Panc1 (cell line): ENCODE results near the gene TRPC6. TPM values are rescaled to one million over a fixed set of nuclear protein-coding genes. Genes with fewer than 3 reads are reported as not detected.

ENCODE experiments used
- ATAC-seq: fragments of 200-7000 bp; cut with Tn5 transposase; 2 replicates; pipeline ENCODE4 v1.9.1; 2020; ENCODE audit warnings: mild to moderate bottlenecking, moderate library complexity
- BruUV-seq: library from RNA; stranded (reverse); fragments of 400-500 nt; replicated peaks from 2 replicates; lab custom pipeline; 2021; lab: Mats Ljungman, UMichigan
- CTCF ChIA-PET: fragments of 300-600 bp; sonication (Branson Sonifier 250); formaldehyde crosslinking; loops from one replicate; lab custom pipeline; 2022; ENCODE audit warnings: antibody characterized with exemption; lab: Charles Lee
- POLR2A ChIA-PET: fragments of 300-600 bp; sonication (Branson Sonifier 250); formaldehyde crosslinking; loops from one replicate; lab custom pipeline; 2022; ENCODE audit warnings: antibody characterized with exemption; lab: Charles Lee
- DNase-seq: peaks from one replicate; pipeline ENCODE4 v3.0.0-alpha.2; 2010; ENCODE audit warnings: low read depth, low spot score
- H3K27ac ChIP-seq: 2 replicates; pipeline ENCODE4 v1.5.1; 2011; ENCODE audit warnings: mild to moderate bottlenecking, low read length, inconsistent platforms
- H3K27me3 ChIP-seq: fragments of 200-500 bp; sonication (Bioruptor generic); 2 replicates; pipeline ENCODE4 v1.6.0; 2014; ENCODE audit warnings: low read length, inconsistent platforms; ENCODE audit not compliant: control insufficient read depth, insufficient read depth
- H3K36me3 ChIP-seq: fragments of 200-500 bp; sonication (Bioruptor generic); 2 replicates; pipeline ENCODE4 v1.5.1; 2014; ENCODE audit warnings: inconsistent platforms, mild to moderate bottlenecking, low read length, moderate library complexity; ENCODE audit not compliant: control insufficient read depth, insufficient read depth
- H3K4me1 ChIP-seq: 2 replicates; pipeline ENCODE4 v1.5.1; 2011; ENCODE audit warnings: inconsistent platforms, mild to moderate bottlenecking, low read length, moderate library complexity; ENCODE audit not compliant: control insufficient read depth, insufficient read depth
- H3K4me3 ChIP-seq, 2 experiments: 2 replicates each; pipeline ENCODE4 v1.5.1; 2011 to 2012; ENCODE audit warnings: low read depth in 2 of 2, low read length in 2 of 2, mild to moderate bottlenecking in 2 of 2, inconsistent platforms in 1 of 2, moderate library complexity in 1 of 2
- H3K9me3 ChIP-seq: fragments of 200-500 bp; sonication (Bioruptor generic); 2 replicates; pipeline ENCODE4 v1.5.1; 2014; ENCODE audit warnings: low read depth, mild to moderate bottlenecking, inconsistent platforms, low read length, moderate library complexity; ENCODE audit not compliant: control insufficient read depth, insufficient read depth
- CTCF ChIP-seq: fragments of 450-650 bp; IDR thresholded peaks from 2 replicates; pipeline ENCODE4 v1.5.1; 2017; ENCODE audit warnings: mild to moderate bottlenecking
- POLR2AphosphoS5 ChIP-seq: IDR thresholded peaks from 2 replicates; pipeline ENCODE4 v1.6.1; 2012; ENCODE audit warnings: mild to moderate bottlenecking, low read depth, low read length, moderate library complexity
- SIN3A ChIP-seq: IDR thresholded peaks from 2 replicates; pipeline ENCODE4 v1.6.1; 2012; ENCODE audit warnings: low read depth, mild to moderate bottlenecking, low read length, moderate library complexity, borderline replicate concordance; ENCODE audit not compliant: insufficient read depth
- TCF7L2 ChIP-seq: IDR thresholded peaks from 2 replicates; pipeline ENCODE4 v1.6.1; 2011; ENCODE audit warnings: mild to moderate bottlenecking, low read depth, low read length, inconsistent platforms
- in situ Hi-C: cut with HindIII; loops from 2 replicates; pipeline ENCODE4 v1.10.0; 2016; ENCODE audit warnings: low sequenced_read_pairs, low pct_unique_long_range_greater_than_20kb
- intact Hi-C: fragments of 100-400 bp; cut with micrococcal nuclease; formaldehyde crosslinking; loops from one replicate; pipeline ENCODE4 v1.10.0; 2022; ENCODE audit not compliant: unreplicated experiment
- total RNA-seq: library from RNA; stranded (reverse); gene quantifications from one replicate; pipeline ENCODE4 v1.2.1, GENCODE V29; 2021; ENCODE audit not compliant: unreplicated experiment
- TF ChIP-seq, protein P1 (sequence below), 2 experiments: IDR thresholded peaks; 2 replicates each; pipeline ENCODE4 v1.6.1; 2011 to 2012; ENCODE audit warnings: low read depth in 2 of 2, control low read depth in 1 of 2, low read length in 1 of 2, mild to moderate bottlenecking in 1 of 2, moderate library complexity in 1 of 2; ENCODE audit not compliant: insufficient read depth in 1 of 2

The TRPC6 gene
- total RNA-seq, 1 experiment from 2014 or later, result not detected

GRCh38 chr11:101442171-101442570 is 141.6 kb downstream of the TRPC6 start:
- intact Hi-C loops, result no loop called here

DNA sequence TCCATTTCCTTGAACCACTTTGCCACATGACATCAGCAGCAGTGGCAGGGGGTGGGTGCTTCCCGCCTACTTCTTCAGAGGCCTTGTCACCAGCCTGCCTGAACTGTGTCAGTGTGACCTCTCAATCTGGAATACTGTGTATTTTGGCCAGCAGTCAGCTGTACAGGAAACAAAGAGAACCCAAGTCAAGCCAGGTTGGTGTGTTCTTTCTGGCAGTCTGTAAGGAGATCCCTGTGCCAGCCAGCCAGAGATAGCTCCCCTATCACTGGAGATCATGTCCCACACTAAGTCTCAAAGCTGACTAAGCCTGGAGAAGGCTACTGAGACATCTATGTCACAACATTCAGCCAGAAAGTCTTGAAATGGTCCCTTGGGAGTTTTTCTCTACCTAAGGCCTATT is 142.1 kb downstream of the TRPC6 start:
- no peaks in the 10 kb centered on the region for H3K9me3 ChIP-seq
- TF ChIP-seq SIN3A, result no peak
- no peak for TF ChIP-seq TCF7L2
- no peak for TF ChIP-seq POLR2AphosphoS5
- no peak for TF ChIP-seq CTCF
- TF ChIP-seq, protein P1, sequence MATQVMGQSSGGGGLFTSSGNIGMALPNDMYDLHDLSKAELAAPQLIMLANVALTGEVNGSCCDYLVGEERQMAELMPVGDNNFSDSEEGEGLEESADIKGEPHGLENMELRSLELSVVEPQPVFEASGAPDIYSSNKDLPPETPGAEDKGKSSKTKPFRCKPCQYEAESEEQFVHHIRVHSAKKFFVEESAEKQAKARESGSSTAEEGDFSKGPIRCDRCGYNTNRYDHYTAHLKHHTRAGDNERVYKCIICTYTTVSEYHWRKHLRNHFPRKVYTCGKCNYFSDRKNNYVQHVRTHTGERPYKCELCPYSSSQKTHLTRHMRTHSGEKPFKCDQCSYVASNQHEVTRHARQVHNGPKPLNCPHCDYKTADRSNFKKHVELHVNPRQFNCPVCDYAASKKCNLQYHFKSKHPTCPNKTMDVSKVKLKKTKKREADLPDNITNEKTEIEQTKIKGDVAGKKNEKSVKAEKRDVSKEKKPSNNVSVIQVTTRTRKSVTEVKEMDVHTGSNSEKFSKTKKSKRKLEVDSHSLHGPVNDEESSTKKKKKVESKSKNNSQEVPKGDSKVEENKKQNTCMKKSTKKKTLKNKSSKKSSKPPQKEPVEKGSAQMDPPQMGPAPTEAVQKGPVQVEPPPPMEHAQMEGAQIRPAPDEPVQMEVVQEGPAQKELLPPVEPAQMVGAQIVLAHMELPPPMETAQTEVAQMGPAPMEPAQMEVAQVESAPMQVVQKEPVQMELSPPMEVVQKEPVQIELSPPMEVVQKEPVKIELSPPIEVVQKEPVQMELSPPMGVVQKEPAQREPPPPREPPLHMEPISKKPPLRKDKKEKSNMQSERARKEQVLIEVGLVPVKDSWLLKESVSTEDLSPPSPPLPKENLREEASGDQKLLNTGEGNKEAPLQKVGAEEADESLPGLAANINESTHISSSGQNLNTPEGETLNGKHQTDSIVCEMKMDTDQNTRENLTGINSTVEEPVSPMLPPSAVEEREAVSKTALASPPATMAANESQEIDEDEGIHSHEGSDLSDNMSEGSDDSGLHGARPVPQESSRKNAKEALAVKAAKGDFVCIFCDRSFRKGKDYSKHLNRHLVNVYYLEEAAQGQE (IDR thresholded peaks at IDR 0.05; ENCODE audit: insufficient read depth in 1 of 2, low read depth in 2 of 2, low read length in 1 of 2), result no peak
- intact Hi-C loops, result no loop called here
- CTCF ChIA-PET, result no interaction called here
- H3K27me3 ChIP-seq, result no peaks in the 10 kb centered on the region
- no peaks in the 10 kb centered on the region for H3K4me1 ChIP-seq
- no peak overlapping the region for H3K27ac ChIP-seq
- DNase-seq, result no peak
- no peaks in the 10 kb centered on the region for H3K36me3 ChIP-seq
- ATAC-seq, result no peak
- POLR2A ChIA-PET, result no interaction called here
- in situ Hi-C loops, result no loop called here
- no peak overlapping the region for H3K4me3 ChIP-seq
- BruUV-seq, result no TSS peak

More at GRCh38 chr11:101442171-101442570, 141.6 kb downstream of the TRPC6 start:
- ChIA-PET CTCF (no interaction called here), POLR2A (no interaction called here)
- DNase-seq (no peak), ATAC-seq (no peak)
- no TSS peak for BruUV-seq
- H3K27me3 ChIP-seq, result no peaks in the 10 kb centered on the region
- H3K27ac ChIP-seq, result no peak overlapping the region
- in situ Hi-C loops, result no loop called here
- no peaks in the 10 kb centered on the region for H3K9me3 ChIP-seq
- H3K4me3 ChIP-seq, result no peak overlapping the region
- no peaks in the 10 kb centered on the region for H3K4me1 ChIP-seq
- no peak for TF ChIP-seq POLR2AphosphoS5
- TF ChIP-seq, protein P1 (IDR thresholded peaks at IDR 0.05; ENCODE audit: insufficient read depth in 1 of 2, low read depth in 2 of 2, low read length in 1 of 2), result no peak
- TF ChIP-seq CTCF, result no peak
- TF ChIP-seq SIN3A, result no peak
- TF ChIP-seq TCF7L2, result no peak
- H3K36me3 ChIP-seq, result no peaks in the 10 kb centered on the region
